H1 (cell line): ENCODE results near the gene GSTT4. TPM values are rescaled to one million over a fixed set of nuclear protein-coding genes. Genes with fewer than 3 reads are reported as not detected.
"Not testable (repeated sequence)": the region's sequence is repeated elsewhere in the genome, so short reads cannot be mapped to it uniquely, and the experiment has no call there.

Source experiments
- CTCF ChIA-PET: fragments of 300-600 bp; sonication (Branson Sonifier 250); formaldehyde crosslinking; loops from one replicate; lab custom pipeline; 2021; ENCODE audit not compliant: partially characterized antibody; lab: Charles Lee
- POLR2A ChIA-PET: fragments of 300-600 bp; sonication (Branson Sonifier 250); formaldehyde crosslinking; loops from one replicate; lab custom pipeline; 2021; ENCODE audit warnings: inconsistent platforms; ENCODE audit not compliant: partially characterized antibody; lab: Charles Lee
- DNase-seq, 2 experiments: peaks; one replicate each; pipeline versions ENCODE4 v3.0.0 to v3.0.0-alpha.2; 2010 to 2022; ENCODE audit warnings: low spot score in 2 of 2, low read depth in 1 of 2, mixed read lengths in 1 of 2
- FAIRE-seq: peaks from 2 replicates; lab custom pipeline; 2011; peaks lifted over from hg19 to GRCh38; lab: Jason Lieb, UNC
- H2AFZ ChIP-seq: 2 replicates; pipeline ENCODE4 v1.8.1; 2012; ENCODE audit warnings: low read length, inconsistent platforms
- H2AK5ac ChIP-seq: 2 replicates; pipeline ENCODE4 v1.6.1; 2013; ENCODE audit warnings: low read depth, low read length
- H2BK120ac ChIP-seq: replicated peaks from 2 replicates; pipeline ENCODE3; 2013; ENCODE audit warnings: low read depth, low read length, inconsistent platforms
- H2BK12ac ChIP-seq: 2 replicates; pipeline ENCODE4 v1.6.1; 2013; ENCODE audit warnings: low read depth, low read length
- H2BK15ac ChIP-seq: 2 replicates; pipeline ENCODE4 v1.6.1; 2013; ENCODE audit warnings: low read length
- H2BK20ac ChIP-seq: 2 replicates; pipeline ENCODE4 v1.6.1; 2013; ENCODE audit warnings: low read length
- H2BK5ac ChIP-seq: 2 replicates; pipeline ENCODE4 v1.6.1; 2013; ENCODE audit warnings: low read depth, low read length
- H3K14ac ChIP-seq: 2 replicates; pipeline ENCODE4 v1.6.1; 2013; ENCODE audit warnings: inconsistent platforms; ENCODE audit not compliant: insufficient read length
- H3K18ac ChIP-seq: 2 replicates; pipeline ENCODE4 v1.6.1; 2013; ENCODE audit warnings: low read length; ENCODE audit errors: extremely low read depth
- H3K23ac ChIP-seq: 2 replicates; pipeline ENCODE4 v1.6.1; 2013; ENCODE audit warnings: inconsistent platforms; ENCODE audit not compliant: insufficient read length
- H3K23me2 ChIP-seq: 2 replicates; pipeline ENCODE4 v1.6.1; 2013; ENCODE audit warnings: low read depth, low read length
- H3K27ac ChIP-seq: 2 replicates; pipeline ENCODE4 v1.6.1; 2011; ENCODE audit warnings: low read depth, low read length, inconsistent platforms
- H3K27me3 ChIP-seq, 4 experiments: replicated peaks in 1 of 4; 1 replicate in 1 of 4; 2 replicates in 3 of 4; pipeline versions ENCODE4 v1.6.1 to v1.8.1; 2011 to 2013; ENCODE audit warnings: low read length in 3 of 4, mild to moderate bottlenecking in 3 of 4, inconsistent platforms in 2 of 4, mixed read lengths in 2 of 4, moderate library complexity in 1 of 4; ENCODE audit not compliant: control insufficient read depth in 3 of 4, insufficient read depth in 3 of 4; ENCODE audit errors: extremely low read depth in 1 of 4
- H3K36me3 ChIP-seq, 4 experiments: 2 replicates each; pipeline versions ENCODE4 v1.6.1 to v1.8.1; 2011 to 2013; ENCODE audit warnings: mild to moderate bottlenecking in 4 of 4, low read length in 3 of 4, moderate library complexity in 2 of 4, control low read depth in 1 of 4, inconsistent platforms in 1 of 4; ENCODE audit not compliant: insufficient read depth in 4 of 4, control insufficient read depth in 2 of 4
- H3K4ac ChIP-seq: replicated peaks from 2 replicates; pipeline ENCODE3; 2013; ENCODE audit warnings: low read length, low read depth, mixed read lengths, inconsistent platforms; ENCODE audit not compliant: insufficient read length
- H3K4me1 ChIP-seq, 4 experiments: replicated peaks in 1 of 4; 1 replicate in 1 of 4; 2 replicates in 3 of 4; pipeline versions ENCODE4 v1.6.1 to v1.8.1; 2011 to 2013; ENCODE audit warnings: low read length in 3 of 4, inconsistent platforms in 2 of 4, mixed read lengths in 1 of 4; ENCODE audit not compliant: insufficient read depth in 4 of 4, control insufficient read depth in 3 of 4
- H3K4me2 ChIP-seq, 2 experiments: 2 replicates each; pipeline versions ENCODE4 v1.6.1 to v1.8.1; 2011 to 2013; ENCODE audit warnings: low read depth in 2 of 2, low read length in 2 of 2, control low read depth in 1 of 2, inconsistent platforms in 1 of 2, mild to moderate bottlenecking in 1 of 2; ENCODE audit not compliant: insufficient read depth in 1 of 2
- H3K4me3 ChIP-seq, 4 experiments: fragments of 200-600, 300-600 bp in 1 of 4; sonication (generic), shearing (Covaris generic), sonication (Bioruptor Twin) in 1 of 4; 2 replicates each; pipeline versions ENCODE4 v1.5.1 to v1.8.1; 2011 to 2016; ENCODE audit warnings: low read length in 4 of 4, low read depth in 3 of 4, control low read depth in 2 of 4, inconsistent platforms in 2 of 4, mild to moderate bottlenecking in 2 of 4, mixed read lengths in 1 of 4, moderate library complexity in 1 of 4; ENCODE audit not compliant: insufficient read depth in 2 of 4; ENCODE audit errors: extremely low read depth in 1 of 4
- H3K56ac ChIP-seq: replicated peaks from 2 replicates; pipeline ENCODE3; 2013; ENCODE audit warnings: low read depth, mild to moderate bottlenecking, mixed read lengths, low read length, inconsistent platforms; ENCODE audit not compliant: insufficient read length
- H3K79me1 ChIP-seq: 2 replicates; pipeline ENCODE4 v1.6.1; 2013; ENCODE audit warnings: low read depth, low read length, control low read depth
- H3K79me2 ChIP-seq, 2 experiments: 2 replicates each; pipeline versions ENCODE4 v1.6.1 to v1.8.1; 2012 to 2013; ENCODE audit warnings: low read length in 2 of 2, mild to moderate bottlenecking in 2 of 2, inconsistent platforms in 1 of 2; ENCODE audit not compliant: insufficient read depth in 2 of 2, control insufficient read depth in 1 of 2
- H3K9ac ChIP-seq, 4 experiments: replicated peaks in 1 of 4; 1 replicate in 1 of 4; 2 replicates in 3 of 4; pipeline versions ENCODE4 v1.6.1 to v1.8.1; 2011 to 2013; ENCODE audit warnings: low read depth in 3 of 4, low read length in 3 of 4, control low read depth in 2 of 4, mild to moderate bottlenecking in 2 of 4, moderate library complexity in 2 of 4, inconsistent platforms in 1 of 4; ENCODE audit errors: extremely low read depth in 1 of 4
- H3K9me3 ChIP-seq, 2 experiments: 2 replicates each; pipeline versions ENCODE4 v1.6.1 to v1.8.1; 2012 to 2013; ENCODE audit warnings: mild to moderate bottlenecking in 2 of 2, moderate library complexity in 2 of 2, control low read depth in 1 of 2, inconsistent platforms in 1 of 2, low read depth in 1 of 2, low read length in 1 of 2, mixed read lengths in 1 of 2; ENCODE audit not compliant: insufficient read depth in 2 of 2
- H4K20me1 ChIP-seq, 2 experiments: replicated peaks in 1 of 2; 2 replicates each; pipeline versions ENCODE3 to v1.8.1; 2011 to 2013; ENCODE audit warnings: inconsistent platforms in 2 of 2, low read length in 2 of 2, mild to moderate bottlenecking in 1 of 2; ENCODE audit not compliant: insufficient read depth in 2 of 2, control insufficient read depth in 1 of 2
- H4K5ac ChIP-seq: 2 replicates; pipeline ENCODE4 v1.6.1; 2013; ENCODE audit warnings: low read length, low read depth, mixed read lengths, inconsistent platforms; ENCODE audit not compliant: insufficient read length
- H4K8ac ChIP-seq: 2 replicates; pipeline ENCODE4 v1.8.0; 2013; ENCODE audit warnings: mild to moderate bottlenecking, moderate library complexity, low read length, inconsistent platforms; ENCODE audit not compliant: insufficient read depth; ENCODE audit errors: extremely low read depth
- H4K91ac ChIP-seq: replicated peaks from 2 replicates; pipeline ENCODE3; 2013; ENCODE audit warnings: low read length, mixed read lengths, inconsistent platforms; ENCODE audit not compliant: insufficient read length
- WGBS, 2 experiments: shearing (Covaris generic) in 1 of 2; methylation state at CpG; one replicate each; pipeline versions ENCODE4 v1.1.6 to v1.1.7; 2013 to 2015; ENCODE audit warnings: low lambda C conversion rate in 2 of 2, mixed read lengths in 2 of 2, inconsistent platforms in 1 of 2, low coverage in 1 of 2, missing lambda C conversion rate in 1 of 2; ENCODE audit not compliant: insufficient replicate concordance in 2 of 2, insufficient coverage in 1 of 2, insufficient read length in 1 of 2; ENCODE audit errors: extremely low coverage in 1 of 2, missing lambda C conversion rate in 1 of 2; 5-methylcytosine and 5-hydroxymethylcytosine counted together
- polyA plus RNA-seq, 7 experiments: library from polyadenylated mRNA; depleted of rRNA in 3 of 7; stranded (reverse) in 5 of 7; unstranded in 2 of 7; fragments of >200 nt in 5 of 7; fragments of 200-250 nt in 2 of 7; gene quantifications; 1 replicate in 5 of 7; 2 replicates in 1 of 7; 4 replicates in 1 of 7; pipeline versions ENCODE4 v1.2.1 to v1.2.3, GENCODE V29; 2011 to 2013; ENCODE audit warnings: missing spikeins in 2 of 7, mixed read lengths in 2 of 7
- total RNA-seq: library from RNA; stranded (reverse); fragmentation: NEBNext Ultra II Directional; extraction: Animal tissue kit (Norgen Biotek cat#: 25700); gene quantifications from 2 replicates; pipeline ENCODE4 v1.2.1, GENCODE V29; 2021

The GSTT4 gene
- total and polyA plus RNA-seq, 2 of the 8 experiments (the other 6 are each of a cell fraction or from before 2014, with no cell fraction given): 0.14 TPM; not detected in 1

- H3K4me3 ChIP-seq, H3K9me3 ChIP-seq, H3K9ac ChIP-seq, H3K27me3 ChIP-seq, H4K8ac ChIP-seq, H3K36me3 ChIP-seq, H3K4me2 ChIP-seq, H2BK5ac ChIP-seq, H4K91ac ChIP-seq, H3K23ac ChIP-seq, H3K27ac ChIP-seq, H3K23me2 ChIP-seq, H2BK12ac ChIP-seq, H2BK120ac ChIP-seq, POLR2A ChIA-PET, H3K14ac ChIP-seq, FAIRE-seq, H2BK15ac ChIP-seq, H3K79me2 ChIP-seq, H2AFZ ChIP-seq, H3K4ac ChIP-seq, H2BK20ac ChIP-seq, H4K20me1 ChIP-seq, H2AK5ac ChIP-seq, H3K4me1 ChIP-seq, H4K5ac ChIP-seq, H3K56ac ChIP-seq, H3K18ac ChIP-seq, H3K79me1 ChIP-seq: not testable (repeated sequence)
- 71% methylated on average over 2 of the region's 3 CpGs; no CpG with 5 or more reads in 1 of the 2 experiments for WGBS, 2 experiments
- CTCF ChIA-PET: interaction anchor here (0.6 kb wide), 1 partner anchor 199 kb away, joined by 3 read pairs; no protein-coding TSS in a partner anchor
- peak in 1 of 2 experiments; percentile 43 for DNase-seq
Observed at GRCh38 chr22:23989583-23990244, 15.5 kb downstream of the GSTT4 start.
